GM19397 (cell line): ENCODE data around the gene ITSN2.

Source experiments
- ATAC-seq: cut with Tn5 transposase; IDR thresholded peaks from one replicate; pipeline ENCODE4 v1.9.1; 2021; ENCODE audit warnings: mild to moderate bottlenecking, moderate library complexity; ENCODE audit not compliant: unreplicated experiment

ITSN2 gene

GRCh38 chr2:24272907-24273306 lies 87.4 kb downstream of the ITSN2 start:
- no peak for ATAC-seq

- ATAC-seq = no peak
Measured at GRCh38 chr2:24272161-24272802, 88.1 kb downstream of the ITSN2 start.

- ATAC-seq = no peak
Measured at GRCh38 chr2:24269265-24269664, 91.1 kb downstream of the ITSN2 start.

- no peak for ATAC-seq
Measured at GRCh38 chr2:24265212-24265611, 95.1 kb downstream of the ITSN2 start.

GRCh38 chr2:24262421-24262970 lies 97.8 kb downstream of the ITSN2 start:
- no peak for ATAC-seq

DNA sequence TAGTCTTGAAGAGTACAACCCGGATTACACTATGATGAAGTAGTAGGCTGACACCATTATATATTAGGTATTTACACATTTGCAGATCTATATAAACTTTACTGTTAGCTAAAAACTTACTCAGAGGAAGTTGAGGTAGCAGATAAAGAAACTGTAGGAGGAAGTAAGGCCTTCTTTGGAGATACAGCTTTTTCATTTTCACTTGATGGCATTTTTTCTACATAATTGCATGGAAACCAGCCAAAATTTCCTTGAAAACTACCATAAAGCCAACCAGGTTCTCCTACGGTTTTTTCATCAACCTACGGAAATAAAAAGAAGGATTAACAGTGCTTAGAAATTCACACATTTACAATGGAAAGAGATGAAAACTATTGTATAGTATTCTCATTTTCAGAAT lies 98.9 kb downstream of the ITSN2 start:
- ATAC-seq = no peak

GRCh38 chr2:24259316-24259715 lies 101.0 kb downstream of the ITSN2 start:
- no peak for ATAC-seq

- no peak for ATAC-seq
Measured at GRCh38 chr2:24258718-24259117, 101.6 kb downstream of the ITSN2 start.

GRCh38 chr2:24253303-24253919 lies 106.9 kb downstream of the ITSN2 start:
- ATAC-seq = no peak

DNA sequence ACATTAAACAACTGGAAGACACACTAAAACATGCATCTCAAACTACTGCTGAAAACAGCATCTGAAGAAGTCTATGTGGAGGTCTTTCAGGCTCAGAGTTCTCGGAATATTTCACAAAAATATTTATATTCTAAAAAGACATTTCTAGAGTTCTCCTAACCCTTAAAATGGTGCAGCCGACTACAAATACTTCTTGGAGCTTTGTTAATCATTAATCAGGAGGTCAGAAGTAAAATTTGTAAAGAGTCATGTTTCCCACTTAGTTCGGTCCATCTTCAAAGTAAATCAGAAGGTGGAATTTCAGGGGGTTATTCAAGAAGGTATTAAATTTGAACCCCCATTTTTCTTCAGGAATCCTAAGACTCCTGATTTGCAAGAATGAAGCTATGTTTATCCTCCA lies 112.7 kb downstream of the ITSN2 start:
- no peak for ATAC-seq

GRCh38 chr2:24247164-24247563 lies 113.2 kb downstream of the ITSN2 start:
- no peak for ATAC-seq

DNA sequence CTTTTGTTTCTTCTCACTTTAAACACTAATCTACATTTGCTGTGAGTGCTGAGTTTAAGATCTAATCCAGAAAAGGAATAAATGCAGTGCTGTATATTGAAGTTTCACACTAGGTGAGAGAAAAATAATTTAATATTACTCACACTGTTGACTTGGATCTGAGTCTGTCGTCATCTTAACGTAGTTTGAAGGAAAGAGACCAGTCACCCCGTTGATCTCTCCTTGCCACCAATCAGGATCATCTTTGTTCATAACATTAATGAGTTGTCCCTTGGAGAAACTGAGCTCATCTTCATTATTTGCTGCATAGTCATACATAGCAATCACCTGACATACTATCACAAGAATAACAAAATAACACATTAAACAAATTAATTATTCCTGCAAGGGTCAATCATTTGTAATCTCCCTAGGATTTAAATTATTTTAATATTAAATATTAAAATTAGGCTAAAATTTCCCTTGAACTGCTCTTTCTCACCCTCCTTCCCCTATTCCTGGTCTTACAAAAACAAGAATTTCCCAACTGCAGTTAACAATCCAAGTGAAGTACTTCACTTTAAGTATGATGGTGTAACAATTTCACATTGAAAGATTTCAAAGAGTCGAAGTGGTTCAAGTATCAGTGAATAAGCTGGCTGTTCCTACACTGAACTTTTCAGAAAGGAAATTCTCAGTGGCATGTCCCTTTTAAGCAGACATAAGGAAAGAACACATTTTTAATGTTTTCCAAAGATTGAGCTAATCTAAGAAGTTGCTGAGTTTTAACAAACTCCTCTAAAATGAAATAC lies 114.2 kb downstream of the ITSN2 start:
- ATAC-seq = no peak

DNA sequence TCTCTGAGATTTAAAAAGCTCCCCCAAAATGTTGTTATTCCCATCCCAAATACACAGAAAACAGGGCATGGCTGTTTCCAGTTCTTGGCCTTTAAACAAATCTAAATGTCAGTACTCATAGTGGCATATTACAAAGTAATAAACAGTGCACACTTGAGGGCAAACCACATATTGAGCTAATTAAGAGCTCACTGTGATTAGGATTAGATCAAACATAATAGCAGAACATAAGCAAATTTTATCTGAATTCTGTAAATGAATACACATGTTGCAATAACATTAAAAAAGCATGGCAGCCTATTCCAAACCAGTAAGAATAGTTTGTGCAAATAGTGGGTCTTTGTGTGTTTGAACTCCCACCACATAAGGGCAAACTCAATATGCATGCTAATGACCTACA lies 118.8 kb downstream of the ITSN2 start:
- no peak for ATAC-seq

GRCh38 chr2:24239553-24239952 lies 120.8 kb downstream of the ITSN2 start:
- ATAC-seq = no peak

DNA sequence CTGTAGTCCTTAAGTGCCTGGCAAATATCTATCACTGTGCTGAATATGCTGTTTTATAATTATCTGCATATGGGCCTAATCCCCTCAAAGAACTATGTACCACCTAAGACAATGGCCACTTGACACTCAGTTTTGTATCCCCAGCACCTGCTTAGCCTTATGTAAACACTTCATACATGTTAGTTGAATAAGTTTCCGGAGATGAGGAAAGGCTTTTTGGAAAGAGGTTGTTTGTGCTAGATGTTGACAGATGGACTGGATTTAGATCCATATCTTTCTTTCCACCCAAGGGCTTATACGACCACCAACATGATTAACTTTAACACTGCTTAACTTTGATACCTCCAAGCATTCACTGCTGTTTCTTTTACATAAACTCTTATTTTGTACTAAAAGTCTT lies 122.2 kb downstream of the ITSN2 start:
- ATAC-seq = no peak

DNA sequence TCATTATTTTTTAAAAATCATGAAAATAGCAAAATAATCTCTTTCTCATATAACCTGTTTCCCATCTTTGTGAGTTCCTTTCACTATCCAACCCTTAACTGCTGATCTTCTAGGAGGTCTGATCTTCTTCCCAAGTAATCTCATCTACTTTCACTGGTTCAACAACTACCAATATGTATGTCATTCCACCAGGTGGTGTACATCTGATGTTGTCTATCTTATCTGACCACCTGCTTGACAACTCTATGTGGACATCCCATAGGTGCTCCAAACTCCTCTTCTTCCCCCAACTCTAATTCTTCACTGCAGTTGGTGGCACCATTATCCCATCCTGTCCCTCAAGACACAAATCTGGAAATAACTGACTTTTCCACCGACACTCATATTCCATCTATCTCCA lies 123.0 kb downstream of the ITSN2 start:
- ATAC-seq = no peak

- no peak for ATAC-seq
Measured at GRCh38 chr2:24233321-24233720, 127.0 kb downstream of the ITSN2 start.

GRCh38 chr2:24231461-24231881 lies 128.9 kb downstream of the ITSN2 start:
- ATAC-seq = no peak

GRCh38 chr2:24228470-24228869 lies 131.9 kb downstream of the ITSN2 start:
- ATAC-seq = no peak

DNA sequence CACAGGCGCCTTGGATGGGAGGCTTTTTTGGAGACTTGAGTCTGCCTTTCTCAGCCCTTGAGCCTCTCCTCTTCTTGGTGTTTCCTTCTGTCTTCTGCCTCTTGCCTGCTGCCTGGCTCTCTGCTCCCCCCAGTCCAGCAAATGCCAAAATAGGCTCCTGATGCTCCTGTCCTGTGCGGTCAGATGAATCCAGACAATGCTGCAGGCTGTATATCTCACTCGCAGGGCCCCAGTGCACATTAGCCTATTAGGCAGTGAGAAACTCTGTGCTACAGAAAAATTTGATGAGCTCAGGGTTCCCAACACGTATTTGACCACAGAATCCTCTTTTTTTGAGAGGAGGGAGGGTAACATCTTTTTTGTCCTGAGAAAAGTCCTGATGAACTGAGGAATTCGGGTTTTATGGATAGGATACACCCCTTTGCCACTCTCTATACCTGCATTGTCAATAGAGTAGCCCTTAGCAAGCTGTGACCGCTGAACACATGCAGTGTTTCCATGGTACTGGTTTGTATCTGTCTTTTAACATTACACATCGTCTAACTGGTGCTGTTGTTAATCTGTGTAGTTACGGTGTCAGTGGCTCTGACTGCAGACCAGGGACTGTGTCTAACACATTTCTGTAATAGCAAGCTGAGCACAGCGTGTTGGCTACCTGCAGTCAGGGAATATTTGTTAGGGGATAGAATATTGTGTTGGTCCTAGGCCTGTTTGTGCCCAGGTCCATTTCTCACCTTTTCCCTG lies 134.7 kb downstream of the ITSN2 start:
- ATAC-seq = no peak

GRCh38 chr2:24222946-24223345 lies 137.4 kb downstream of the ITSN2 start:
- no peak for ATAC-seq
